K562 (cell line): Measurements from ENCODE around the gene WDR64. TPM values are rescaled to one million over a fixed set of nuclear protein-coding genes. Genes with fewer than 3 reads are reported as not detected.

Experiments used
- CC2D1A ChIP-seq: fragments of 450-650 bp; IDR thresholded peaks from 2 replicates; pipeline ENCODE4 v1.6.1; 2017; ENCODE audit warnings: mild to moderate bottlenecking
- CEBPG ChIP-seq, 3 experiments: fragments of 200-800 bp in 1 of 3; sonication (Bioruptor generic) in 1 of 3; sonication (generic) in 1 of 3; formaldehyde crosslinking in 1 of 3; IDR thresholded peaks in 2 of 3; conservative IDR thresholded peaks in 1 of 3; 2 replicates each; pipeline versions ENCODE4 v1.6.1 to v1.8.0; 2016 to 2022; ENCODE audit warnings: missing compliant biosample characterization in 2 of 3, missing genetic modification characterization in 2 of 3, mild to moderate bottlenecking in 1 of 3, missing genetic modification reagents in 1 of 3
- ZNF24 ChIP-seq: fragments of 450-650 bp; IDR thresholded peaks from 2 replicates; pipeline ENCODE4 v1.6.1; 2016
- ZNF561 ChIP-seq: fragments of 450-650 bp; formaldehyde crosslinking; conservative IDR thresholded peaks from 2 replicates; pipeline ENCODE4 v1.4.0; 2020; ENCODE audit warnings: mild to moderate bottlenecking, moderate library complexity
- polyA plus RNA-seq, 8 experiments: library from polyadenylated mRNA; depleted of rRNA in 4 of 8; stranded (reverse) in 5 of 8; unstranded in 3 of 8; fragments of >200 nt; fragmentation: Nextera tagmentation in 2 of 8; fragmentation: Illumina TruSeq in 1 of 8; extraction: Ambion mirVana in 2 of 8; extraction: Trizol in 1 of 8; gene quantifications; 2 replicates each; pipeline versions ENCODE4 v1.2.1 to v1.2.3, GENCODE V29; 2011 to 2014; ENCODE audit warnings: inconsistent platforms in 1 of 8, missing spikeins in 1 of 8
- total RNA-seq, 7 experiments: library from RNA; depleted of rRNA in 6 of 7; stranded (reverse); fragments of >200 nt in 6 of 7; fragmentation: Illumina TruSeq in 2 of 7; extraction: Trizol in 2 of 7; gene quantifications; 2 replicates each; pipeline versions ENCODE4 v1.2.1 to v1.2.3, GENCODE V29; 2011 to 2021; ENCODE audit warnings: low replicate concordance in 1 of 7
- TF ChIP-seq, protein P1 (sequence below): fragments of 200-800 bp; sonication (Bioruptor generic); IDR thresholded peaks from 2 replicates; pipeline ENCODE4 v1.6.1; 2016; ENCODE audit warnings: missing genetic modification characterization, missing compliant biosample characterization
- TF ChIP-seq, protein P2 (sequence below): fragments of 450-650 bp; formaldehyde crosslinking; IDR thresholded peaks from 2 replicates; pipeline ENCODE4 v1.4.0; 2020; ENCODE audit warnings: mild to moderate bottlenecking, moderate library complexity
- TF ChIP-seq, protein P3 (sequence below), 2 experiments: fragments of 450-650 bp; formaldehyde crosslinking in 1 of 2; IDR thresholded peaks; 2 replicates each; pipeline versions ENCODE4 v1.4.0 to v1.6.1; 2014 to 2020; ENCODE audit warnings: mild to moderate bottlenecking in 2 of 2, borderline replicate concordance in 1 of 2, low read depth in 1 of 2
- TF ChIP-seq, protein P4 (sequence below): fragments of 250-450 bp; sonication (Bioruptor Pico); IDR thresholded peaks from 2 replicates; pipeline ENCODE4 v1.8.0; 2022; ENCODE audit warnings: inconsistent platforms

WDR64 gene
- total and polyA plus RNA-seq, 9 of the 15 experiments (the other 6 are each of a cell fraction or from before 2014, with no cell fraction given): 0.06 to 0.29 (median 0.19) TPM; not detected in 5

DNA sequence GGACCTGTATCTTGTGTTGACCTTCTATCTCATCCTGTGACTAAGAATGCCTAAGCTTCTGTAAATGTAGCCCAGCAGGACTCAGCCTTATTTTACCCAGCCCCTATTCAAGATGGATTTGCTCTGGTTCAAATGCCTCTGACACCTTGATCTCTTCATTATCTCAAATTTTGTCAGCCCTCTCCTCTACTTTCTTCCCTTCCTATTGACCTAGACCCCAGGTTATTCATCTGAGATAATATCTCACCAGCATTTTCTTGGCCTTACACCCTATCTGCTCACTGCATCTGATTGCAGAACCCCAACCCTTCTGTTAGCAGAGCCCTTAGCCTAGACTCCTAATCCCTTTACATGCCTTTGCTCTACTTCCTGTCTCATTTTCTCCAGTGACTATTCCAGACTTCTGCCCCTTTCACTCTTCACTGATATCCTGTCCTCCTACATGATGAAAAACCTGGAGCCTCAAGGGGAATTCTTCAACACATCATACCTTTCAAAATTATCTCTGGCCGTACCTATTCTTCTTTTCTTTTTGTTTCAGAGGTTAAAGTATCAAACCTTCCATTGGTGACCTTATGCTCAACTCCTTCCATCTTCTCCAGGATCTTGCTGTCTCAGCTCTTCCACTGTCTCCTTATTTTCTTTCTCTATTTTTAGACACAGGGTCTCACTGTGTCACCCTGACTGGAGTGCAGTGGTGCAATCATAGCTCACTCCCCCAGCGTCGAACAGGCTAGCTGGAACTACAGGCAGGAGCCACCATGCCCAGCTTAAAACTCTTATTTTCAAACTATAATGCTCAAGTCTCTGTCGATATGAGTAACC, 44.9 kb downstream of the WDR64 start (continued):
- TF ChIP-seq, protein P1, sequence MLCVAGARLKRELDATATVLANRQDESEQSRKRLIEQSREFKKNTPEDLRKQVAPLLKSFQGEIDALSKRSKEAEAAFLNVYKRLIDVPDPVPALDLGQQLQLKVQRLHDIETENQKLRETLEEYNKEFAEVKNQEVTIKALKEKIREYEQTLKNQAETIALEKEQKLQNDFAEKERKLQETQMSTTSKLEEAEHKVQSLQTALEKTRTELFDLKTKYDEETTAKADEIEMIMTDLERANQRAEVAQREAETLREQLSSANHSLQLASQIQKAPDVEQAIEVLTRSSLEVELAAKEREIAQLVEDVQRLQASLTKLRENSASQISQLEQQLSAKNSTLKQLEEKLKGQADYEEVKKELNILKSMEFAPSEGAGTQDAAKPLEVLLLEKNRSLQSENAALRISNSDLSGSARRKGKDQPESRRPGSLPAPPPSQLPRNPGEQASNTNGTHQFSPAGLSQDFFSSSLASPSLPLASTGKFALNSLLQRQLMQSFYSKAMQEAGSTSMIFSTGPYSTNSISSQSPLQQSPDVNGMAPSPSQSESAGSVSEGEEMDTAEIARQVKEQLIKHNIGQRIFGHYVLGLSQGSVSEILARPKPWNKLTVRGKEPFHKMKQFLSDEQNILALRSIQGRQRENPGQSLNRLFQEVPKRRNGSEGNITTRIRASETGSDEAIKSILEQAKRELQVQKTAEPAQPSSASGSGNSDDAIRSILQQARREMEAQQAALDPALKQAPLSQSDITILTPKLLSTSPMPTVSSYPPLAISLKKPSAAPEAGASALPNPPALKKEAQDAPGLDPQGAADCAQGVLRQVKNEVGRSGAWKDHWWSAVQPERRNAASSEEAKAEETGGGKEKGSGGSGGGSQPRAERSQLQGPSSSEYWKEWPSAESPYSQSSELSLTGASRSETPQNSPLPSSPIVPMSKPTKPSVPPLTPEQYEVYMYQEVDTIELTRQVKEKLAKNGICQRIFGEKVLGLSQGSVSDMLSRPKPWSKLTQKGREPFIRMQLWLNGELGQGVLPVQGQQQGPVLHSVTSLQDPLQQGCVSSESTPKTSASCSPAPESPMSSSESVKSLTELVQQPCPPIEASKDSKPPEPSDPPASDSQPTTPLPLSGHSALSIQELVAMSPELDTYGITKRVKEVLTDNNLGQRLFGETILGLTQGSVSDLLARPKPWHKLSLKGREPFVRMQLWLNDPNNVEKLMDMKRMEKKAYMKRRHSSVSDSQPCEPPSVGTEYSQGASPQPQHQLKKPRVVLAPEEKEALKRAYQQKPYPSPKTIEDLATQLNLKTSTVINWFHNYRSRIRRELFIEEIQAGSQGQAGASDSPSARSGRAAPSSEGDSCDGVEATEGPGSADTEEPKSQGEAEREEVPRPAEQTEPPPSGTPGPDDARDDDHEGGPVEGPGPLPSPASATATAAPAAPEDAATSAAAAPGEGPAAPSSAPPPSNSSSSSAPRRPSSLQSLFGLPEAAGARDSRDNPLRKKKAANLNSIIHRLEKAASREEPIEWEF: peak; percentile 46; the same call in 1 of the 2 replicates
- TF ChIP-seq CEBPG (CRISPR knock-in tag; IDR thresholded peaks at IDR 0.05) (no peak), CEBPG (tag; conservative IDR thresholded peaks at IDR 0.05 in 1 of 2, IDR thresholded peaks at IDR 0.05 in 1 of 2) (peak in 1 of 2 experiments; percentile 19; a peak in 1 of 4 replicates), ZNF561 (peak; percentile 89), ZNF24 (no peak), CC2D1A (no peak)
- TF ChIP-seq, protein P2, sequence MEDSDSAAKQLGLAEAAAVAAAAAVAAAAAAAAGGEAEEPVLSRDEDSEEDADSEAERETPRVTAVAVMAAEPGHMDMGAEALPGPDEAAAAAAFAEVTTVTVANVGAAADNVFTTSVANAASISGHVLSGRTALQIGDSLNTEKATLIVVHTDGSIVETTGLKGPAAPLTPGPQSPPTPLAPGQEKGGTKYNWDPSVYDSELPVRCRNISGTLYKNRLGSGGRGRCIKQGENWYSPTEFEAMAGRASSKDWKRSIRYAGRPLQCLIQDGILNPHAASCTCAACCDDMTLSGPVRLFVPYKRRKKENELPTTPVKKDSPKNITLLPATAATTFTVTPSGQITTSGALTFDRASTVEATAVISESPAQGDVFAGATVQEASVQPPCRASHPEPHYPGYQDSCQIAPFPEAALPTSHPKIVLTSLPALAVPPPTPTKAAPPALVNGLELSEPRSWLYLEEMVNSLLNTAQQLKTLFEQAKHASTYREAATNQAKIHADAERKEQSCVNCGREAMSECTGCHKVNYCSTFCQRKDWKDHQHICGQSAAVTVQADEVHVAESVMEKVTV (CRISPR knock-in tag): peak; percentile 50
- TF ChIP-seq, protein P3, sequence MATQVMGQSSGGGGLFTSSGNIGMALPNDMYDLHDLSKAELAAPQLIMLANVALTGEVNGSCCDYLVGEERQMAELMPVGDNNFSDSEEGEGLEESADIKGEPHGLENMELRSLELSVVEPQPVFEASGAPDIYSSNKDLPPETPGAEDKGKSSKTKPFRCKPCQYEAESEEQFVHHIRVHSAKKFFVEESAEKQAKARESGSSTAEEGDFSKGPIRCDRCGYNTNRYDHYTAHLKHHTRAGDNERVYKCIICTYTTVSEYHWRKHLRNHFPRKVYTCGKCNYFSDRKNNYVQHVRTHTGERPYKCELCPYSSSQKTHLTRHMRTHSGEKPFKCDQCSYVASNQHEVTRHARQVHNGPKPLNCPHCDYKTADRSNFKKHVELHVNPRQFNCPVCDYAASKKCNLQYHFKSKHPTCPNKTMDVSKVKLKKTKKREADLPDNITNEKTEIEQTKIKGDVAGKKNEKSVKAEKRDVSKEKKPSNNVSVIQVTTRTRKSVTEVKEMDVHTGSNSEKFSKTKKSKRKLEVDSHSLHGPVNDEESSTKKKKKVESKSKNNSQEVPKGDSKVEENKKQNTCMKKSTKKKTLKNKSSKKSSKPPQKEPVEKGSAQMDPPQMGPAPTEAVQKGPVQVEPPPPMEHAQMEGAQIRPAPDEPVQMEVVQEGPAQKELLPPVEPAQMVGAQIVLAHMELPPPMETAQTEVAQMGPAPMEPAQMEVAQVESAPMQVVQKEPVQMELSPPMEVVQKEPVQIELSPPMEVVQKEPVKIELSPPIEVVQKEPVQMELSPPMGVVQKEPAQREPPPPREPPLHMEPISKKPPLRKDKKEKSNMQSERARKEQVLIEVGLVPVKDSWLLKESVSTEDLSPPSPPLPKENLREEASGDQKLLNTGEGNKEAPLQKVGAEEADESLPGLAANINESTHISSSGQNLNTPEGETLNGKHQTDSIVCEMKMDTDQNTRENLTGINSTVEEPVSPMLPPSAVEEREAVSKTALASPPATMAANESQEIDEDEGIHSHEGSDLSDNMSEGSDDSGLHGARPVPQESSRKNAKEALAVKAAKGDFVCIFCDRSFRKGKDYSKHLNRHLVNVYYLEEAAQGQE (IDR thresholded peaks at IDR 0.05; ENCODE audit: borderline replicate concordance): no peak
- TF ChIP-seq, protein P3 (CRISPR knock-in tag; IDR thresholded peaks at IDR 0.05; ENCODE audit: low read depth): peak; percentile 79
- TF ChIP-seq, protein P4, sequence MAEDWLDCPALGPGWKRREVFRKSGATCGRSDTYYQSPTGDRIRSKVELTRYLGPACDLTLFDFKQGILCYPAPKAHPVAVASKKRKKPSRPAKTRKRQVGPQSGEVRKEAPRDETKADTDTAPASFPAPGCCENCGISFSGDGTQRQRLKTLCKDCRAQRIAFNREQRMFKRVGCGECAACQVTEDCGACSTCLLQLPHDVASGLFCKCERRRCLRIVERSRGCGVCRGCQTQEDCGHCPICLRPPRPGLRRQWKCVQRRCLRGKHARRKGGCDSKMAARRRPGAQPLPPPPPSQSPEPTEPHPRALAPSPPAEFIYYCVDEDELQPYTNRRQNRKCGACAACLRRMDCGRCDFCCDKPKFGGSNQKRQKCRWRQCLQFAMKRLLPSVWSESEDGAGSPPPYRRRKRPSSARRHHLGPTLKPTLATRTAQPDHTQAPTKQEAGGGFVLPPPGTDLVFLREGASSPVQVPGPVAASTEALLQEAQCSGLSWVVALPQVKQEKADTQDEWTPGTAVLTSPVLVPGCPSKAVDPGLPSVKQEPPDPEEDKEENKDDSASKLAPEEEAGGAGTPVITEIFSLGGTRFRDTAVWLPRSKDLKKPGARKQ (CRISPR knock-in tag): peak; percentile 64; the same call in 1 of the 2 replicates
